Left hindlimb (tissue), 1 donor: ENCODE results near the gene ABCF1.

Experiments used
- DNase-seq: peaks from one replicate; pipeline ENCODE4 v3.0.0-alpha.2; 2018

The ABCF1 gene

GRCh38 chr6:30635834-30636233 is 64.6 kb downstream of the ABCF1 start:
- DNase-seq: no peak

GRCh38 chr6:30640481-30640880 is 69.2 kb downstream of the ABCF1 start:
- DNase-seq: no peak

DNA sequence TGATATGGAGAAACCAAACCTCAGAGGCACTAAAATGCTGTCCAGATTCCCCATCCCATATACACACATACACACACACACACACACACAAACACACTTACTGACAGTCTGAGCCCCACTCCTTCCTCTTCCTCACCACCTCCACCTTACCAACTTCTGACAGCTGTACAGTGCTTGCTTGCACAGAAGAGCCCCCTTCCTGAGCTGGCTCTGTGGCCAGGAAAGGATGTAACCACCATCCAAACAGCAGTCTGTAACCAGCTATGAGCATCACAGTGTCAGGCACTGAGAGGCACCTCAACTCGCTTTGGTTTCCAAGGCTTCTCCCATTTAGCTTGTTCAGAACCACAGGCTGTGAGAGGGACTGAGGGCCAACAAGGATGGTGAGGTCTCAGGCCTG is 69.8 kb downstream of the ABCF1 start:
- DNase-seq: no peak
